Ovary (tissue), 3 donors: ENCODE data around the gene CRLF1.
A peak's percentile ranks its signal among the peaks of the same experiment; 100 is the strongest.

Experiments
- CTCF ChIP-seq, 3 donors: fragments of 450-650 bp in 2 of 3; fragments of 200-600 bp in 1 of 3; IDR thresholded peaks; one replicate each; pipeline versions ENCODE4 v1.5.1 to v1.8.0; 2016 to 2022; ENCODE audit warnings: antibody characterized with exemption in 3 of 3, mild to moderate bottlenecking in 1 of 3
- EP300 ChIP-seq: sonication (generic); formaldehyde crosslinking; IDR thresholded peaks from one replicate; pipeline ENCODE4 v1.6.1; 2017; ENCODE audit warnings: antibody characterized with exemption
- POLR2A ChIP-seq: fragments of 450-650 bp; IDR thresholded peaks from one replicate; pipeline ENCODE4 v1.6.1; 2017; ENCODE audit warnings: antibody characterized with exemption, mild to moderate bottlenecking, moderate library complexity
- donor health status: DM: no; HTN: no; CAD: no.

DNA sequence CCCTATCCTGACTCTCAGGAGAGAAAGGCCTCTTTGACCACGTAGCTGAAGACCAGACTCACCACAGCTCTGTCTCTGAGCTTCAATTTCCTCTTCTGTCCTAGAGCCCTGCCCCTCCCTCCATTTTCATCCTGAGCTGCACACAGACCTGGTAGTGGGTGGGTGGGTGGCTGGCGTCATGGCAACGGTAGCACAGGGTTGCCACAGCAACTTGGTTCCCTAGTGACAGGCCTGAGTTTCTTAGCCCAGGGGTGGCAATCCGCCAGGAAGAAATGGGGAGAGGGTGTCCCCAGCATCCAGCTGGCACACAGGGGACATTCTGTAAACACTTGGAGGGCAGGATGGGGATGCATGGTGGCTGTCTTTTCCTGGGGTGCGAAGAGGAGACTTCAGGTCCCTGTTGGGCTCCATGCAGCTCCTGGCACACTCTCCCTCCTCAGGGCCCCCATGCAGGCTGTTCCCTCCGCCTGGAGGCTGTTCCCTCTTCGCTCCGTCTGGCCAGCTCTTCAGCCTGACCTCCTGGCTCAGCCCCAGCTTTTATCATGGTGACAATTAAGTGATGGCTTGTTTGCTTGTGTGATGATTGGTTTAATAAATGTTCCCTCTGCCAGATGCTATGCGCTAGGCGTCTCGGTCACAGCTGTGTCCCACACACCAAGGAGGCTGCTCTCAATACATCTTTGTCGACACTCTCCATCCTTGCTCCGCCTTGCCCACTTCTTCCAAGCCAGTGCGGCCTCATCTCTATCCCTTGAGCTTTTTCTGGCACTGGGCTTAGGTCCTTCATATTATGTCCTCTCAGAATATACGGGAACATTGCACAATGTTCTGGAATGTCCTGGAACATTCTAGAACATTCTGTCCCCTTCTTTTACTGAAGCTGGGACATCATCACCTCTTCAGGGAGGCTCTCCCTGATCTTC, 22.8 kb upstream of the CRLF1 start:
- TF ChIP-seq POLR2A (no peak), CTCF (IDR thresholded peaks at IDR 0.05) (no peak), EP300 (peak; percentile 91)
